Ammon's horn (tissue), 1 donor: ENCODE results near the gene RUFY3.

Source experiments
- DNase-seq: peaks from one replicate; pipeline ENCODE4 v3.0.0-alpha.2; 2016; ENCODE audit warnings: low spot score

The RUFY3 gene

GRCh38 chr4:70841951-70842350, 120.2 kb downstream of the RUFY3 start:
- no peak for DNase-seq

- no peak for DNase-seq
These were observed 121.1 kb downstream of the RUFY3 start for GRCh38 chr4:70842761-70843435.

- DNase-seq = no peak
These were observed 122.4 kb downstream of the RUFY3 start for GRCh38 chr4:70844180-70844579.

GRCh38 chr4:70849291-70849690, 127.5 kb downstream of the RUFY3 start:
- no peak for DNase-seq

GRCh38 chr4:70855464-70855863, 133.7 kb downstream of the RUFY3 start:
- DNase-seq = no peak
